Memory B cell (primary cell): ENCODE results near the gene TBC1D1.
"Not testable (repeated sequence)": the region's sequence is repeated elsewhere in the genome, so short reads cannot be mapped to it uniquely, and the experiment has no call there.

Experiments
- ATAC-seq: fragments of 150-1000 bp; cut with Tn5 transposase; 2 replicates; pipeline ENCODE4 v1.10.0; 2021; ENCODE audit warnings: low read depth, mild to moderate bottlenecking, moderate library complexity
- DNase-seq, 2 donors: peaks; one replicate each; pipeline ENCODE4 v3.0.0; 2022; ENCODE audit warnings: low spot score in 2 of 2
- H3K27ac Mint-ChIP-seq: one replicate; pipeline ENCODE4 v1.8.0; 2022; ENCODE audit warnings: mild to moderate bottlenecking, moderate library complexity, mixed read lengths
- H3K27me3 Mint-ChIP-seq: one replicate; pipeline ENCODE4 v1.8.0; 2022; ENCODE audit warnings: mixed read lengths
- H3K36me3 Mint-ChIP-seq: one replicate; pipeline ENCODE4 v1.8.0; 2022; ENCODE audit warnings: mild to moderate bottlenecking, mixed read lengths
- H3K4me1 Mint-ChIP-seq: one replicate; pipeline ENCODE4 v1.8.0; 2022; ENCODE audit warnings: mixed read lengths
- H3K4me3 Mint-ChIP-seq: one replicate; pipeline ENCODE4 v1.8.0; 2022; ENCODE audit warnings: mild to moderate bottlenecking, moderate library complexity, mixed read lengths
- H3K9me3 Mint-ChIP-seq: one replicate; pipeline ENCODE4 v1.8.0; 2022; ENCODE audit warnings: mixed read lengths

TBC1D1 gene

GRCh38 chr4:37923089-37923488 is 32.2 kb downstream of the TBC1D1 start:
- peaks cover 27% of the 10 kb centered on the region for H3K4me1 Mint-ChIP-seq
- not testable (repeated sequence) for DNase-seq, H3K27ac Mint-ChIP-seq, H3K27me3 Mint-ChIP-seq, H3K9me3 Mint-ChIP-seq, ATAC-seq, H3K4me3 Mint-ChIP-seq
- H3K36me3 Mint-ChIP-seq = peaks cover 27% of the 10 kb centered on the region

- peaks cover 30% of the 10 kb centered on the region for H3K4me1 Mint-ChIP-seq
- H3K27ac Mint-ChIP-seq = no peak overlapping the region
- no peak for ATAC-seq
- H3K27me3 Mint-ChIP-seq = no peaks in the 10 kb centered on the region
- peaks cover 32% of the 10 kb centered on the region for H3K36me3 Mint-ChIP-seq
- no peak overlapping the region for H3K4me3 Mint-ChIP-seq
- DNase-seq = no peak
- H3K9me3 Mint-ChIP-seq = no peaks in the 10 kb centered on the region
These were observed 34.1 kb downstream of the TBC1D1 start for GRCh38 chr4:37924946-37925345.

DNA sequence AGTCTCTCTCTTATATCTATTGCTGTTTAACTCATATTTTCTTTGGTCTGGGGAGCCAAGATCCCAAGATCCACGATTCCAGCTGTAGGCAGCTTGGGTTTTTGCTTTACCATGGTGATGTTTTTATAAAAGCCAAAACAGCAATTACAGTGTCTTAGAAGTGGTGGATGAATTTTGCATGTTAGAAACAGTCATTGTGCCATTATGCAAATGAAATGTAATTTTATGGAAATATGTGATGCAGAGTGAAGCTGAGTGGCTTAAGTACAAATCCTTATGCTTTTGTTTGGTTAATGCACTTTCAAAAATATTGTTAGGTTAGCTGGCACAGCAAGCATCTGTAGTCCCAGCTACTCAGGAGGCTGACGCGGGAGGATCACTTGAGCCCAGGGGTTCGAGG is 36.5 kb downstream of the TBC1D1 start:
- DNase-seq (no peak), ATAC-seq (no peak)
- H3K9me3 Mint-ChIP-seq = no peaks in the 10 kb centered on the region
- H3K27me3 Mint-ChIP-seq = no peaks in the 10 kb centered on the region
- H3K27ac Mint-ChIP-seq = no peak overlapping the region
- no peak overlapping the region for H3K4me3 Mint-ChIP-seq
- peaks cover 26% of the 10 kb centered on the region for H3K36me3 Mint-ChIP-seq
- peaks cover 18% of the 10 kb centered on the region for H3K4me1 Mint-ChIP-seq

- Mint-ChIP-seq H3K9me3 (peaks cover 2% of the 10 kb centered on the region), H3K4me1 (peaks cover 16% of the 10 kb centered on the region), H3K27ac (no peak overlapping the region), H3K36me3 (peaks cover 22% of the 10 kb centered on the region), H3K4me3 (no peak overlapping the region), H3K27me3 (no peaks in the 10 kb centered on the region)
- ATAC-seq (no peak), DNase-seq (no peak)
These were observed 37.8 kb downstream of the TBC1D1 start for GRCh38 chr4:37928426-37929416.

- Mint-ChIP-seq H3K27ac (no peak overlapping the region), H3K36me3 (peaks cover 20% of the 10 kb centered on the region), H3K27me3 (no peaks in the 10 kb centered on the region), H3K9me3 (peaks cover 5% of the 10 kb centered on the region), H3K4me3 (no peak overlapping the region), H3K4me1 (peaks cover 5% of the 10 kb centered on the region)
- ATAC-seq (no peak), DNase-seq (no peak)
These were observed 43.2 kb downstream of the TBC1D1 start for GRCh38 chr4:37934096-37934495.

- Mint-ChIP-seq H3K4me3 (no peak overlapping the region), H3K4me1 (peaks cover 4% of the 10 kb centered on the region), H3K36me3 (peaks cover 22% of the 10 kb centered on the region), H3K27me3 (no peaks in the 10 kb centered on the region), H3K9me3 (peaks cover 5% of the 10 kb centered on the region), H3K27ac (no peak overlapping the region)
- ATAC-seq (no peak), DNase-seq (no peak)
These were observed 43.7 kb downstream of the TBC1D1 start for GRCh38 chr4:37934609-37935008.

DNA sequence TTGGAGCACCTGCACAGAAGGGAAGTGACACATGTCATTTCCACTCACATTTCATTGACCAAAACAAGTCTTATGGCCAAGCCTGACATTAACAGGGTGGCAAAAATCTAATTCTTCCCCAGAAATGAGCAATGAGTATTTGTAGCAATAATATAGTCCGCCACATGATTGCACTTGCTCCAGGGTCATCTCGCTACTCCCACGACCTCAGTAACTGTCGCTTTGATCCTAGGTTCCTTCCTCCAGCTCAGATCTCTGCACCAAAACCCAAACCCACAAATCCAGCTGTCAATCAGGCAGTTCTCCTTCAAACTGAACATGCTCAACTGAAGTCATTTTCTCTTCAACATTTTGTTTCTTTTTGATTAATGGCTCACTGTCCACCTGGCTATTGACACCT is 44.1 kb downstream of the TBC1D1 start:
- Mint-ChIP-seq H3K27ac (no peak overlapping the region), H3K27me3 (no peaks in the 10 kb centered on the region), H3K4me3 (no peak overlapping the region), H3K4me1 (peaks cover under 1% of the 10 kb centered on the region), H3K9me3 (peaks cover 5% of the 10 kb centered on the region), H3K36me3 (peaks cover 17% of the 10 kb centered on the region)
- ATAC-seq = no peak
- no peak for DNase-seq

- H3K27me3 Mint-ChIP-seq = no peaks in the 10 kb centered on the region
- H3K36me3 Mint-ChIP-seq = peaks cover 18% of the 10 kb centered on the region
- H3K9me3 Mint-ChIP-seq = peaks cover 5% of the 10 kb centered on the region
- H3K4me3 Mint-ChIP-seq = no peak overlapping the region
- DNase-seq (no peak), ATAC-seq (no peak)
- peaks cover 5% of the 10 kb centered on the region for H3K4me1 Mint-ChIP-seq
- no peak overlapping the region for H3K27ac Mint-ChIP-seq
These were observed 46.1 kb downstream of the TBC1D1 start for GRCh38 chr4:37936889-37937498.

- H3K27ac Mint-ChIP-seq = no peak overlapping the region
- ATAC-seq = no peak
- H3K4me3 Mint-ChIP-seq = no peak overlapping the region
- H3K9me3 Mint-ChIP-seq = peaks cover 5% of the 10 kb centered on the region
- peaks cover 6% of the 10 kb centered on the region for H3K4me1 Mint-ChIP-seq
- no peak for DNase-seq
- H3K27me3 Mint-ChIP-seq = no peaks in the 10 kb centered on the region
- H3K36me3 Mint-ChIP-seq = peaks cover 19% of the 10 kb centered on the region
These were observed 47.3 kb downstream of the TBC1D1 start for GRCh38 chr4:37938208-37938607.

- H3K4me1 Mint-ChIP-seq = peaks cover 22% of the 10 kb centered on the region
- peak overlapping the region; percentile 6 for H3K27ac Mint-ChIP-seq
- DNase-seq (no peak), ATAC-seq (no peak)
- no peak overlapping the region for H3K4me3 Mint-ChIP-seq
- H3K36me3 Mint-ChIP-seq = peaks cover 30% of the 10 kb centered on the region
- H3K9me3 Mint-ChIP-seq = peaks cover 2% of the 10 kb centered on the region
- no peaks in the 10 kb centered on the region for H3K27me3 Mint-ChIP-seq
These were observed 55.8 kb downstream of the TBC1D1 start for GRCh38 chr4:37946503-37947179.

DNA sequence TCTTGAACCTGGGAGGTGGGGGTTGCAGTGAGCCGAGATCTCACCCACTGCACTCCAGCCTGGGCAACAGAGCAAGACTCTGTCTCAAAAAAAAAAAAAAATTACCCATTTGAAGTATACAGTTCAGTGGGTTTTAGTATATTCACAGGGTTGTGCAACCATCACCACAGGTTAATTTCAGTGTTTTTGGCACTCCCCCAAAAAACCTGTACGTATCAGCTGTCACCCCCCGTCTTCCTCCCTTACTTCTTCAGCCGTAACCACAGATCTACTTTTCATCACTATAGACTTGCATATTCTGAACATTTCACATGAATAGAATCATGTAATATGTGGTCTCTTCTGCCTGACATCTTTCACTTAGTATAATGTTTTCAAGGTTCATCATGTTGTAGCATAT is 57.7 kb downstream of the TBC1D1 start:
- peaks cover 39% of the 10 kb centered on the region for H3K36me3 Mint-ChIP-seq
- H3K4me3 Mint-ChIP-seq = no peak overlapping the region
- H3K9me3 Mint-ChIP-seq = peaks cover 2% of the 10 kb centered on the region
- ATAC-seq (no peak), DNase-seq (no peak)
- peak overlapping the region; percentile 2 for H3K27ac Mint-ChIP-seq
- H3K4me1 Mint-ChIP-seq = peaks cover 15% of the 10 kb centered on the region
- no peaks in the 10 kb centered on the region for H3K27me3 Mint-ChIP-seq

GRCh38 chr4:37949636-37950426 is 58.9 kb downstream of the TBC1D1 start:
- Mint-ChIP-seq H3K9me3 (peaks cover 2% of the 10 kb centered on the region), H3K4me3 (no peak overlapping the region), H3K27ac (no peak overlapping the region), H3K4me1 (peaks cover 14% of the 10 kb centered on the region), H3K27me3 (no peaks in the 10 kb centered on the region), H3K36me3 (peaks cover 43% of the 10 kb centered on the region)
- no peak for ATAC-seq
- no peak for DNase-seq

- H3K4me3 Mint-ChIP-seq = no peak overlapping the region
- ATAC-seq = no peak
- peaks cover 10% of the 10 kb centered on the region for H3K4me1 Mint-ChIP-seq
- H3K27ac Mint-ChIP-seq = no peak overlapping the region
- H3K27me3 Mint-ChIP-seq = no peaks in the 10 kb centered on the region
- DNase-seq = no peak
- H3K36me3 Mint-ChIP-seq = peaks cover 36% of the 10 kb centered on the region
- H3K9me3 Mint-ChIP-seq = peaks cover 2% of the 10 kb centered on the region
These were observed 60.8 kb downstream of the TBC1D1 start for GRCh38 chr4:37951461-37952352.
